Endothelial cell of umbilical vein (primary cell): ENCODE measurements around the gene CHN2. TPM values are rescaled to one million over a fixed set of nuclear protein-coding genes. Genes with fewer than 3 reads are reported as not detected.
A peak's percentile ranks its signal among the peaks of the same experiment; 100 is the strongest.

Experiments
- BruUV-seq: library from RNA; stranded (reverse); fragments of 400-500 nt; replicated peaks from 2 replicates; lab custom pipeline; 2021; lab: Mats Ljungman, UMichigan
- CTCF ChIA-PET: fragments of 300-600, 350-600 bp; sonication (Branson Sonifier 250); formaldehyde crosslinking; loops from one replicate; lab custom pipeline; 2021; ENCODE audit warnings: antibody characterized with exemption, inconsistent platforms; lab: Charles Lee
- POLR2A ChIA-PET: fragments of 300-600, 350-600 bp; sonication (Branson Sonifier 250); formaldehyde crosslinking; loops from one replicate; lab custom pipeline; 2021; ENCODE audit warnings: antibody characterized with exemption, inconsistent platforms; lab: Charles Lee
- DNase-seq: peaks from one replicate; pipeline ENCODE4 v3.0.0-alpha.2; 2011; ENCODE audit warnings: low read depth, low spot score
- FAIRE-seq: peaks from 2 replicates; lab custom pipeline; 2011; peaks lifted over from hg19 to GRCh38; lab: Jason Lieb, UNC
- H2AFZ ChIP-seq: 2 replicates; pipeline ENCODE4 v1.6.0; 2012; ENCODE audit warnings: low read depth, low read length, control low read depth, inconsistent platforms
- H3K27ac ChIP-seq: 2 replicates; pipeline ENCODE4 v1.5.1; 2011; ENCODE audit warnings: low read depth, mild to moderate bottlenecking, control low read depth, low read length, moderate library complexity; ENCODE audit not compliant: insufficient read depth
- H3K27me3 ChIP-seq, 2 experiments: 2 replicates each; pipeline versions ENCODE4 v1.6.0 to v1.6.1; 2011; ENCODE audit warnings: low read length in 2 of 2, mixed read lengths in 1 of 2; ENCODE audit not compliant: control insufficient read depth in 2 of 2, insufficient read depth in 2 of 2
- H3K36me3 ChIP-seq, 2 experiments: 2 replicates in 1 of 2; 3 replicates in 1 of 2; pipeline ENCODE4 v1.5.1; 2011; ENCODE audit warnings: low read length in 2 of 2, mild to moderate bottlenecking in 1 of 2, moderate library complexity in 1 of 2; ENCODE audit not compliant: control insufficient read depth in 2 of 2, insufficient read depth in 2 of 2; ENCODE audit errors: extremely low read depth in 1 of 2
- H3K4me1 ChIP-seq: 3 replicates; pipeline ENCODE4 v1.5.1; 2011; ENCODE audit warnings: mild to moderate bottlenecking, low read length; ENCODE audit not compliant: control insufficient read depth, insufficient read depth; ENCODE audit errors: extremely low read depth
- H3K4me2 ChIP-seq: 2 replicates; pipeline ENCODE4 v1.6.1; 2011; ENCODE audit warnings: low read length, control low read depth, mixed read lengths; ENCODE audit not compliant: insufficient read depth
- H3K4me3 ChIP-seq, 3 experiments: fragments of 200-600 bp in 1 of 3; sonication (generic), shearing (Covaris generic) in 1 of 3; replicated peaks in 1 of 3; 2 replicates each; pipeline ENCODE4 v1.5.1; 2011 to 2016; ENCODE audit warnings: control low read depth in 3 of 3, low read length in 3 of 3, mild to moderate bottlenecking in 2 of 3, inconsistent platforms in 1 of 3, low read depth in 1 of 3, moderate library complexity in 1 of 3; ENCODE audit not compliant: insufficient read depth in 1 of 3
- H3K79me2 ChIP-seq: 2 replicates; pipeline ENCODE4 v1.6.0; 2012; ENCODE audit warnings: low read length, inconsistent platforms; ENCODE audit not compliant: control insufficient read depth, insufficient read depth
- H3K9ac ChIP-seq: replicated peaks from 2 replicates; pipeline ENCODE3; 2011; ENCODE audit warnings: low read length, control low read depth; ENCODE audit not compliant: insufficient read depth; ENCODE audit errors: extremely low read depth
- H3K9me1 ChIP-seq: replicated peaks from 3 replicates; pipeline ENCODE4 v1.6.0; 2011; ENCODE audit warnings: mild to moderate bottlenecking, low read length; ENCODE audit not compliant: control insufficient read depth, insufficient read depth; ENCODE audit errors: extremely low read depth
- H3K9me3 ChIP-seq: replicated peaks from 2 replicates; pipeline ENCODE4 v1.5.1; 2012; ENCODE audit warnings: low read length, inconsistent platforms; ENCODE audit not compliant: control insufficient read depth, insufficient read depth
- H4K20me1 ChIP-seq: replicated peaks from 2 replicates; pipeline ENCODE3; 2011; ENCODE audit warnings: mild to moderate bottlenecking, low read length; ENCODE audit not compliant: control insufficient read depth, insufficient read depth; ENCODE audit errors: extremely low read depth
- EZH2 ChIP-seq: IDR thresholded peaks from 2 replicates; pipeline ENCODE4 v1.6.1; 2012; ENCODE audit warnings: borderline replicate concordance, low read depth, mild to moderate bottlenecking, moderate library complexity, low read length, inconsistent platforms; ENCODE audit not compliant: severe bottlenecking
- FOS ChIP-seq: IDR thresholded peaks from 2 replicates; pipeline ENCODE4 v1.6.1; 2011; ENCODE audit warnings: mild to moderate bottlenecking, low read length, moderate library complexity, borderline replicate concordance; ENCODE audit not compliant: insufficient read depth
- GATA2 ChIP-seq: IDR thresholded peaks from 2 replicates; pipeline ENCODE4 v1.7.0; 2011; ENCODE audit warnings: low read depth, mild to moderate bottlenecking, moderate library complexity, mixed read lengths, low read length; ENCODE audit not compliant: insufficient read length, insufficient read depth
- JUN ChIP-seq: IDR thresholded peaks from 2 replicates; pipeline ENCODE4 v1.6.1; 2011; ENCODE audit warnings: borderline replicate concordance, low read depth; ENCODE audit not compliant: insufficient read length, insufficient read depth
- MYC ChIP-seq: IDR thresholded peaks from one replicate; pipeline ENCODE4 v1.6.1; 2011; ENCODE audit warnings: mild to moderate bottlenecking, low read depth, low read length
- POLR2A ChIP-seq: IDR thresholded peaks from 2 replicates; pipeline ENCODE4 v1.6.1; 2012; ENCODE audit warnings: low read depth, mild to moderate bottlenecking, control low read depth, low read length
- POLR2AphosphoS5 ChIP-seq: IDR thresholded peaks from 2 replicates; pipeline ENCODE4 v1.6.1; 2012; ENCODE audit warnings: low read depth, mild to moderate bottlenecking, control low read depth, low read length, moderate library complexity; ENCODE audit not compliant: insufficient read depth
- dilution Hi-C: fragments of 300-500 bp; cut with MboI; formaldehyde crosslinking; loops from one replicate; pipeline ENCODE4 v1.15.0; 2019; ENCODE audit warnings: low sequenced_read_pairs; ENCODE audit not compliant: extremely low pct_ligation_motif_present
- intact Hi-C: fragments of 100-400 bp; cut with micrococcal nuclease; formaldehyde crosslinking; loops from one replicate; pipeline ENCODE4 v1.10.0; 2022
- polyA plus RNA-seq, 4 experiments: library from polyadenylated mRNA; depleted of rRNA in 3 of 4; stranded (reverse) in 3 of 4; unstranded in 1 of 4; fragments of >200 nt; gene quantifications; 2 replicates each; pipeline versions ENCODE4 v1.2.1 to v1.2.3, GENCODE V29; 2011 to 2012; ENCODE audit warnings: missing spikeins in 1 of 4
- total RNA-seq: library from RNA; stranded (reverse); gene quantifications from 2 replicates; pipeline ENCODE4 v1.2.3, GENCODE V29; 2021
- TF ChIP-seq, protein P1 (sequence below), 2 donors: IDR thresholded peaks; 1 replicate in 1 of 2; 2 replicates in 1 of 2; pipeline ENCODE4 v1.5.1; 2011; ENCODE audit warnings: low read length in 2 of 2, mild to moderate bottlenecking in 2 of 2, moderate library complexity in 2 of 2, control low read depth in 1 of 2, inconsistent platforms in 1 of 2, low read depth in 1 of 2; ENCODE audit not compliant: insufficient read depth in 1 of 2; ENCODE audit errors: extremely low read depth in 1 of 2
- TF ChIP-seq, protein P2 (sequence below): IDR thresholded peaks from 2 replicates; pipeline ENCODE4 v1.6.1; 2011; ENCODE audit not compliant: insufficient read depth, insufficient read length

Gene CHN2
- total and polyA plus RNA-seq, 2 donors (not counting 3 experiments of a cell fraction or from before 2014, with no cell fraction given): 1.4 to 5.0 TPM

DNA sequence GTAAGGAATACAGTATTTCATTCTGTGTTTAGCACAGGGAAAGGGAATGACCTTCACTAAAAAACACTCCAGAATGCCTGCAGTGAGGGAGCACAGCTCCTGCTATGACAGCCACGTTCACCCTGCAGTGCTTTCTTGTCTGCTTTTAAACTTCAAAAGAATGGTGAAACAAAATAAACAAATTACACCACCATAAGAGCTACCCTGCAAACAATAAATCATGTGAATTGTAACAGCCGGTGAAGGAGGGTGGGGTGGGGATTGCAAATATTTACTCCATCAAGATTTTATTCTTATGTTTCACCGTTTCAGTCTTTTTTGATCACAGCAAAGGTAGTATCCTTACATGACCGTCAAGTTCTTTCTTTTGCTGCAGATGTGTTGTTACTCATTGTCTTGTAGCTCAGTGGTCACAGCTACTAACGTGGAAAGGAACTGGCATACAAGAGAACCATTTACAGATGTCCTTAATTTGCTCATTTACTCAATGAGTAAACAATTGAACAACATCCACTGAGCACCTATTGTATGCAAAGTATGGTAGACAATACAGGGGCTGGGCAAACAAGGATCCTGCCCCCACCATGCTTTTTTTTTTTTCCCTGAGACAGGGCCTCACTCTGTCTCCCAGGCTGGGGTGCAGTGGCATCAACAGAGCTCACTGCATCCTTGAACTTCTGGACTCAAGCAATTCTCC, 4.1 kb upstream of the CHN2 start:
- H3K27me3 ChIP-seq: peaks cover 12 to 22% of the 10 kb centered on the region in 2 experiments
- BruUV-seq: no TSS peak
- H3K4me1 ChIP-seq: peaks cover 7% of the 10 kb centered on the region
- H3K27ac ChIP-seq: no peak overlapping the region
- FAIRE-seq: peak; percentile 4
- H3K79me2 ChIP-seq: no peaks in the 10 kb centered on the region
- no peaks in the 10 kb centered on the region for H4K20me1 ChIP-seq
- no peak for TF ChIP-seq POLR2A
- TF ChIP-seq, protein P1, sequence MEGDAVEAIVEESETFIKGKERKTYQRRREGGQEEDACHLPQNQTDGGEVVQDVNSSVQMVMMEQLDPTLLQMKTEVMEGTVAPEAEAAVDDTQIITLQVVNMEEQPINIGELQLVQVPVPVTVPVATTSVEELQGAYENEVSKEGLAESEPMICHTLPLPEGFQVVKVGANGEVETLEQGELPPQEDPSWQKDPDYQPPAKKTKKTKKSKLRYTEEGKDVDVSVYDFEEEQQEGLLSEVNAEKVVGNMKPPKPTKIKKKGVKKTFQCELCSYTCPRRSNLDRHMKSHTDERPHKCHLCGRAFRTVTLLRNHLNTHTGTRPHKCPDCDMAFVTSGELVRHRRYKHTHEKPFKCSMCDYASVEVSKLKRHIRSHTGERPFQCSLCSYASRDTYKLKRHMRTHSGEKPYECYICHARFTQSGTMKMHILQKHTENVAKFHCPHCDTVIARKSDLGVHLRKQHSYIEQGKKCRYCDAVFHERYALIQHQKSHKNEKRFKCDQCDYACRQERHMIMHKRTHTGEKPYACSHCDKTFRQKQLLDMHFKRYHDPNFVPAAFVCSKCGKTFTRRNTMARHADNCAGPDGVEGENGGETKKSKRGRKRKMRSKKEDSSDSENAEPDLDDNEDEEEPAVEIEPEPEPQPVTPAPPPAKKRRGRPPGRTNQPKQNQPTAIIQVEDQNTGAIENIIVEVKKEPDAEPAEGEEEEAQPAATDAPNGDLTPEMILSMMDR (IDR thresholded peaks at IDR 0.05; ENCODE audit: extremely low read depth in 1 of 2, insufficient read depth in 1 of 2, low read depth in 1 of 2, low read length in 2 of 2): no peak
- no peak for TF ChIP-seq MYC
- no peak for TF ChIP-seq GATA2
- no peak for TF ChIP-seq FOS
- TF ChIP-seq, protein P2, sequence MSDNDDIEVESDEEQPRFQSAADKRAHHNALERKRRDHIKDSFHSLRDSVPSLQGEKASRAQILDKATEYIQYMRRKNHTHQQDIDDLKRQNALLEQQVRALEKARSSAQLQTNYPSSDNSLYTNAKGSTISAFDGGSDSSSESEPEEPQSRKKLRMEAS: no peak
- TF ChIP-seq JUN: no peak
- TF ChIP-seq EZH2: no peak
- TF ChIP-seq POLR2AphosphoS5: no peak
- dilution Hi-C loops (no loop called here), intact Hi-C loops (no loop called here)
- no peaks in the 10 kb centered on the region for H3K36me3 ChIP-seq
- no peaks in the 10 kb centered on the region for H3K9me1 ChIP-seq
- no peak overlapping the region for H3K4me3 ChIP-seq
- DNase-seq: no peak
- no peaks in the 10 kb centered on the region for H3K9me3 ChIP-seq
- no peak overlapping the region for H3K9ac ChIP-seq
- CTCF ChIA-PET: interaction anchor here (0.6 to 4.4 kb wide), 53 partner anchors 8 to 445 kb away, joined by 3 to 226 read pairs (median 8); no protein-coding TSS in a partner anchor
- no peak overlapping the region for H3K4me2 ChIP-seq
- POLR2A ChIA-PET: no interaction called here
- no peak overlapping the region for H2AFZ ChIP-seq
